Mucosa of stomach (tissue), 1 donor: Measurements from ENCODE around the gene PMEPA1.

Experiments used
- H3K27me3 ChIP-seq: one replicate; pipeline ENCODE4 v1.7.0; 2013; ENCODE audit warnings: mild to moderate bottlenecking, low read length; ENCODE audit not compliant: control insufficient read depth, insufficient read depth
- H3K36me3 ChIP-seq: one replicate; pipeline ENCODE4 v1.7.0; 2013; ENCODE audit warnings: low read length; ENCODE audit not compliant: control insufficient read depth, insufficient read depth
- H3K4me1 ChIP-seq: one replicate; pipeline ENCODE4 v1.7.0; 2013; ENCODE audit warnings: mild to moderate bottlenecking, low read length; ENCODE audit not compliant: control insufficient read depth, insufficient read depth
- H3K4me3 ChIP-seq: one replicate; pipeline ENCODE4 v1.7.0; 2013; ENCODE audit warnings: low read length
- H3K9ac ChIP-seq: one replicate; pipeline ENCODE4 v1.7.0; 2013; ENCODE audit warnings: mild to moderate bottlenecking, low read length, moderate library complexity
- H3K9me3 ChIP-seq: one replicate; pipeline ENCODE4 v1.7.0; 2013; ENCODE audit warnings: mild to moderate bottlenecking, low read length, moderate library complexity; ENCODE audit not compliant: control insufficient read depth
- donor health status: Pancreatic carcinoma.

Gene PMEPA1

GRCh38 chr20:57686931-57687652, 22.7 kb downstream of the PMEPA1 start:
- no peaks in the 10 kb centered on the region for H3K9me3 ChIP-seq
- H3K4me3 ChIP-seq: no peak overlapping the region
- H3K9ac ChIP-seq: no peak overlapping the region
- no peaks in the 10 kb centered on the region for H3K4me1 ChIP-seq
- no peaks in the 10 kb centered on the region for H3K27me3 ChIP-seq
- H3K36me3 ChIP-seq: no peaks in the 10 kb centered on the region

- Histone ChIP-seq H3K9me3 (no peaks in the 10 kb centered on the region), H3K9ac (no peak overlapping the region), H3K4me3 (no peak overlapping the region), H3K36me3 (no peaks in the 10 kb centered on the region), H3K4me1 (no peaks in the 10 kb centered on the region), H3K27me3 (no peaks in the 10 kb centered on the region)
These were observed 24.6 kb downstream of the PMEPA1 start for GRCh38 chr20:57685146-57685758.

- no peaks in the 10 kb centered on the region for H3K36me3 ChIP-seq
- H3K9ac ChIP-seq: no peak overlapping the region
- H3K4me1 ChIP-seq: no peaks in the 10 kb centered on the region
- H3K27me3 ChIP-seq: no peaks in the 10 kb centered on the region
- no peak overlapping the region for H3K4me3 ChIP-seq
- H3K9me3 ChIP-seq: no peaks in the 10 kb centered on the region
These were observed 25.0 kb downstream of the PMEPA1 start for GRCh38 chr20:57684808-57685140.

GRCh38 chr20:57683881-57684807, 25.7 kb downstream of the PMEPA1 start:
- H3K36me3 ChIP-seq: no peaks in the 10 kb centered on the region
- H3K9me3 ChIP-seq: no peaks in the 10 kb centered on the region
- H3K27me3 ChIP-seq: no peaks in the 10 kb centered on the region
- no peaks in the 10 kb centered on the region for H3K4me1 ChIP-seq
- H3K9ac ChIP-seq: no peak overlapping the region
- H3K4me3 ChIP-seq: no peak overlapping the region

- no peaks in the 10 kb centered on the region for H3K27me3 ChIP-seq
- no peaks in the 10 kb centered on the region for H3K4me1 ChIP-seq
- no peaks in the 10 kb centered on the region for H3K36me3 ChIP-seq
- no peak overlapping the region for H3K9ac ChIP-seq
- no peaks in the 10 kb centered on the region for H3K9me3 ChIP-seq
- H3K4me3 ChIP-seq: no peak overlapping the region
These were observed 26.5 kb downstream of the PMEPA1 start for GRCh38 chr20:57683287-57683686.

GRCh38 chr20:57682184-57683101, 27.4 kb downstream of the PMEPA1 start:
- H3K36me3 ChIP-seq: no peaks in the 10 kb centered on the region
- H3K9me3 ChIP-seq: no peaks in the 10 kb centered on the region
- no peaks in the 10 kb centered on the region for H3K27me3 ChIP-seq
- no peaks in the 10 kb centered on the region for H3K4me1 ChIP-seq
- no peak overlapping the region for H3K4me3 ChIP-seq
- no peak overlapping the region for H3K9ac ChIP-seq

GRCh38 chr20:57680934-57681914, 28.6 kb downstream of the PMEPA1 start:
- H3K4me1 ChIP-seq: no peaks in the 10 kb centered on the region
- H3K4me3 ChIP-seq: no peak overlapping the region
- H3K9me3 ChIP-seq: no peaks in the 10 kb centered on the region
- no peaks in the 10 kb centered on the region for H3K27me3 ChIP-seq
- H3K9ac ChIP-seq: no peak overlapping the region
- no peaks in the 10 kb centered on the region for H3K36me3 ChIP-seq

- no peak overlapping the region for H3K4me3 ChIP-seq
These were observed 29.6 kb downstream of the PMEPA1 start for GRCh38 chr20:57680131-57680716.

GRCh38 chr20:57679113-57679512, 30.7 kb downstream of the PMEPA1 start:
- Histone ChIP-seq H3K27me3 (no peaks in the 10 kb centered on the region), H3K4me3 (no peak overlapping the region), H3K9ac (no peak overlapping the region), H3K36me3 (no peaks in the 10 kb centered on the region), H3K9me3 (no peaks in the 10 kb centered on the region), H3K4me1 (no peaks in the 10 kb centered on the region)

More at GRCh38 chr20:57680131-57680716, 29.6 kb downstream of the PMEPA1 start:
- Histone ChIP-seq H3K9ac (no peak overlapping the region), H3K27me3 (no peaks in the 10 kb centered on the region), H3K9me3 (no peaks in the 10 kb centered on the region), H3K4me1 (no peaks in the 10 kb centered on the region), H3K36me3 (no peaks in the 10 kb centered on the region)

- H3K4me3 ChIP-seq: no peak overlapping the region
- H3K36me3 ChIP-seq: no peaks in the 10 kb centered on the region
- no peaks in the 10 kb centered on the region for H3K4me1 ChIP-seq
- no peak overlapping the region for H3K9ac ChIP-seq
- H3K27me3 ChIP-seq: no peaks in the 10 kb centered on the region
- no peaks in the 10 kb centered on the region for H3K9me3 ChIP-seq
These were observed 31.5 kb downstream of the PMEPA1 start for GRCh38 chr20:57678340-57678739.
